ENCODE results near the gene ZNF446.

Gene ZNF446

DNA sequence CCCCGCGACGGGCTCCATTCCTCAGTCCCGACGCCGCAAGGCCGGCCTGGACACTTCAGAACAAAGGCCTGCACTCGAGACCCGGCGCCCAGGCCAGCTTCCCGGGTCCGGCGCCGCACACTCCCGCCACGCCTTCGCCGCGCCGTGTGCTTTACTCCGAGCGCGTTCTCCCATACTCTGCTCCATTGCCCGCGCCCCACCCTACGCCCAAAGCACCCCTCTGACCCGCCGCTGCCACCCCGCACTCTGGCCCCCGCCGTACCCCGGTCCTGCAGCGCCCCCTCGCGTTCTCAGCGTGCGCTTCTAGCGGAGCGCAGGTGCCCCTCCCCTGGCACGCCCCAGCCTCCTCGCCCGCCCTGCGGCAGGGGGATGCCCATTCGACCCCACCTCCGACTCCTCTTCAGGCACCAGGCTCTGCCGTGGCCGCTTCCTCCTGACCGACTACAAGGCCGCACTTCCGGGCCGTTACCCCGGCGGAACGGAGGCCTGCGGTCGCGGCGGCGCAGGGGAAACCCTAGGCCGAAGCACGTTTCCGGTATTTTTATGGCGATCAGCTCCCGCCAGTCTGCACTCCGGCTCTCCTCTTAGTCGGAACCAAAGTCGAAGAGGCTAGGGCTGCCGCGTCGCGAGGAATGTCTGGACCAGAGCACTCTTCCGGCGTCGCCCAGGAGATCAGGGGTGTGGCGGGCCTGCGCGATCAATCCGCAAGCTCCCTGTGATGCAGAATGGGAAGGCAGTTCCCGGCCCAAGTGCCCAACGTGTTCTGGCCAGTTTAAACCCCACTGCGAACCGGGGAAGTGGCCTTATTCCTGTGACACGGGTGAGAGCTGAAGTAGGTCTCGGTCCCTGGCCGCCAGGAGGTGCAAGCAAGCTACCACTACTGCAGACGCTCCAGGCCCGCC is 43.5 kb downstream of the ZNF446 start, which contains the start of gene ZBTB45:
ZBTB45 (minus strand) TSS at position 456 of the 902 bp plus-strand sequence. CDS start 2,137 bp downstream, outside the sequence.
- FAIRE-seq: peak; percentile 94

DNA sequence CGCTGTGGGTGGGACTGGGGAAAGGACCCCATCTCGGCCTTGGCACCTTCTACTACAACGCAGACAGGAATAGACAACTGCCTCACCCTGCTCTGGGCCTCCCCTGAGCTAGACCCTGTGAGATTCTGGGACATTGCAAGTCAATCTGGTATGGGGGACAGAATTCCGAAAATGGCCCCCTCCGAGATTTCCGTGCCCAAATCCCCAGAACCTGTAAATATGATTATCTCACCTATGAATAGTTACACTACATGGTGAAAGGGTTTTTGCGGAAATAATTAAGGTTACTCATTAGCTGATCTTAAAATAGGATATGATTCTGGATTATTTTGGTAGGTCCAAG is 44.1 kb downstream of the ZNF446 start:
- FAIRE-seq (no peak), DNase-seq (ENCODE audit: insufficient read length, low spot score) (no peak)

More for the DNA sequence above, 43.5 kb downstream of the ZNF446 start, which contains the start of gene ZBTB45:
- peak; percentile 88 for DNase-seq (ENCODE audit: insufficient read length, low spot score)

DNA sequence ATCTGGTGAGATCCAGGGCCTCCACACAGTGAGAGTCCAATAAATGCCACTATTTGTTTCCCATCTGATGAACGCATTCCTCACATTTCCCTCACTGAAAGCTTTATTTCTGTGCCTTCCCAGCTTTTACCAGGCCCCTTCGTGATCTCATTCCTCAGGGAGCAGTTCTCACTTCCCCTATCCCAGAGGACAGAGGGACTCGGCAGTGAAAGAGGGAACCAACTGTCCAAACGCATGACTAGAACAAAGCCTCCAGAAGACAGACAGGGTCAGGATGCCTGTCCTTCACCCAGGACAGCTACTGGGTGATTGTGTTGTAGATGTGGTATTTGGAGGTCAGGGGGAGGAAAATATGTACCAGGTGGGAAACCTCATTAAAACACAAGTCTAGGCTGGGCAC is 45.5 kb downstream of the ZNF446 start:
- FAIRE-seq (no peak), DNase-seq (ENCODE audit: insufficient read length, low spot score) (no peak)

DNA sequence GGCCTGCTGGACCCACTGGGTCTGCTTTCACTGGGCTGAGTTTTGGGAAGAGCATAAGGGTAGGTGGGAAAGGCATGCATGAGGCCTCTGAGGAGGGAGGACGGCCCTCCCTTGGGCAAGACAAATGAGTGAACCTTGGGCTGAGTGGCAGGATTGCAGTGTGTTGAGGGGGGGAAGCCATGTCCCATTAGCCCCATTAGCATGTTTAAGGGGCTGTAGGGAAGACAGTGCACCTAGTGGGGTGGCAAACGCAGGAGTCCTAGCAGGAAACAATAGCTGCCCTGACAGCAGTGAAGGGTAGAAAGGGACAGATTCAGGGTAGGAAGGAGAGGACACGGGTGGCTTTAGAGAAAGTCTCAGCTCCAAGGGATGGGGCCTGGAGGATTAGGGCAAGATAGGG is 46.6 kb downstream of the ZNF446 start:
- no peak for FAIRE-seq

DNA sequence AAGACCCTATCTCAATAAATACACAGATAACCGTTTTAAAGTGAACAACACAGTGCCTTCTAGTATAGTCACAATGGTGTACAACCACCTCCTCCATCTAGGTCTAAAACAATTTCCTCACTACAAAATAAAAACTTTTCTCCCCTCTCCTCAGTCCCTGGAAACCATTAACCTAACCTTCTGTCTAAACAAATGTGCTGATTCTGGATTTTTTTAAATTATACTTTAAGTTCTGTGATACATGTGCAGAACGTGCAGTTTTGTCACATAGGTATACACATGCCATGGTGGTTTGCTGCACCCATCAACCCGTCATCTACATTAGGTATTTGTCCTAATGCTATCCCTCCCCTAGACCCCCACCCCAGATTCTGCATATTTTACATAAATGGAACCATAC is 53.3 kb downstream of the ZNF446 start:
- DNase-seq (ENCODE audit: insufficient read length, low spot score) (no peak), FAIRE-seq (no peak)

More for the DNA sequence above, 46.6 kb downstream of the ZNF446 start:
- no peak for DNase-seq (ENCODE audit: insufficient read length, low spot score)

All from GM19239 (cell line).